Mesendoderm (in vitro differentiated cells): ENCODE measurements around the gene CSRNP3.
"Not testable (repeated sequence)": the region's sequence is repeated elsewhere in the genome, so short reads cannot be mapped to it uniquely, and the experiment has no call there.

Source experiments
- DNase-seq: peaks from one replicate; pipeline ENCODE4 v3.0.0; 2013
- H2AK5ac ChIP-seq: 2 replicates; pipeline ENCODE4 v1.6.1; 2013; ENCODE audit warnings: low read length, inconsistent platforms
- H2BK120ac ChIP-seq: 2 replicates; pipeline ENCODE4 v1.6.1; 2013; ENCODE audit warnings: low read depth, mild to moderate bottlenecking, low read length, moderate library complexity, mixed read lengths
- H2BK15ac ChIP-seq: replicated peaks from 2 replicates; pipeline ENCODE4 v1.6.1; 2013; ENCODE audit warnings: low read depth, mild to moderate bottlenecking, moderate library complexity
- H2BK5ac ChIP-seq: 2 replicates; pipeline ENCODE4 v1.6.1; 2013; ENCODE audit warnings: low read length, inconsistent platforms
- H3K18ac ChIP-seq: 2 replicates; pipeline ENCODE4 v1.6.1; 2013; ENCODE audit warnings: mild to moderate bottlenecking, low read length, mixed read lengths
- H3K23ac ChIP-seq: one replicate; pipeline ENCODE4 v1.6.1; 2013; ENCODE audit warnings: low read length
- H3K27ac ChIP-seq: 2 replicates; pipeline ENCODE4 v1.5.1; 2013; ENCODE audit warnings: low read depth, mild to moderate bottlenecking, inconsistent platforms, low read length, moderate library complexity
- H3K27me3 ChIP-seq: 2 replicates; pipeline ENCODE4 v1.6.1; 2013; ENCODE audit warnings: low read length, control low read depth, mild to moderate bottlenecking, inconsistent platforms; ENCODE audit not compliant: insufficient read depth, poor library complexity
- H3K36me3 ChIP-seq: 2 replicates; pipeline ENCODE4 v1.6.1; 2013; ENCODE audit warnings: low read length, inconsistent platforms; ENCODE audit not compliant: control insufficient read depth, insufficient read depth
- H3K4ac ChIP-seq: one replicate; pipeline ENCODE4 v1.6.1; 2013; ENCODE audit warnings: low read depth, mild to moderate bottlenecking, low read length, moderate library complexity
- H3K4me1 ChIP-seq: 2 replicates; pipeline ENCODE4 v1.6.1; 2013; ENCODE audit warnings: low read depth, low read length, inconsistent platforms; ENCODE audit not compliant: control insufficient read depth
- H3K4me2 ChIP-seq: 2 replicates; pipeline ENCODE4 v1.6.1; 2013; ENCODE audit warnings: low read length
- H3K4me3 ChIP-seq: 2 replicates; pipeline ENCODE4 v1.5.1; 2013; ENCODE audit warnings: mild to moderate bottlenecking, low read length
- H3K56ac ChIP-seq: one replicate; pipeline ENCODE4 v1.6.1; 2013; ENCODE audit warnings: low read length
- H3K79me1 ChIP-seq: 2 replicates; pipeline ENCODE4 v1.6.1; 2013; ENCODE audit warnings: low read length, inconsistent platforms
- H3K79me2 ChIP-seq: 2 replicates; pipeline ENCODE4 v1.6.1; 2013; ENCODE audit warnings: mild to moderate bottlenecking, low read length; ENCODE audit not compliant: control insufficient read depth, insufficient read depth
- H3K9ac ChIP-seq: 2 replicates; pipeline ENCODE4 v1.6.1; 2013; ENCODE audit warnings: low read length, inconsistent platforms
- H4K5ac ChIP-seq: one replicate; pipeline ENCODE4 v1.6.1; 2013; ENCODE audit warnings: low read length
- H4K8ac ChIP-seq: one replicate; pipeline ENCODE4 v1.6.1; 2013; ENCODE audit warnings: low read depth, mild to moderate bottlenecking, control low read depth, low read length, moderate library complexity
- WGBS: extraction: QIAGEN DNeasy Blood & Tissue Kit; methylation state at CpG from one replicate; pipeline ENCODE4 v1.1.7; 2013; ENCODE audit warnings: low lambda C conversion rate, missing lambda C conversion rate; ENCODE audit not compliant: insufficient coverage; ENCODE audit errors: extremely low coverage; 5-methylcytosine and 5-hydroxymethylcytosine counted together

CSRNP3 gene

DNA sequence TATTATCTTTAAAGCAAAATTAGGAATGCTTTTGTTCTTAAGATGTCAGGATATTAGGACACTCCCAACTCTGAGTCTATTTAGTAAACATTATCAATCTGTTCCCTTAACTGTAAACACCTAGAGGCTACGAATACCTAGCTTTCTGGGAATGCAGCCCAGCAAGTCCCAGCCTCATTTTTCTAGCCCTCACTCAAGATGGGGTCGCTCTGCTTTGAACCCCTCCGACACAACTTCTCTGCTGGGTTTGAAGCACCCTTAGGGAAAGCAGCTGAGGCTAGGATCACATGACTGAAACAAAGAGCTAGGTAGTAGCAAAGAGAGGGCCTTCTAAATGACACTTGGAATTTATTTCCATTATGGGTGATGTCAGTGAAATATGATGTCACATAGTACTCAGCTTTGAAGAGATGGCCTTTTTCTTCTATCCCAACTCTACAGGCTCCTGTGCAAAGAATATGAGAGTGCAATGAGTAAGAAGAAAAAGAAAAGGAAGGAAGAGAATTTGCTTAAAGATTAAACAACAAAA is 114.7 kb downstream of the CSRNP3 start:
- DNase-seq = peak; percentile 54
- Histone ChIP-seq H3K27me3 (no peaks in the 10 kb centered on the region), H3K9ac (no peak overlapping the region), H3K18ac (no peak overlapping the region), H3K36me3 (no peaks in the 10 kb centered on the region), H2BK120ac (no peak overlapping the region), H3K4me2 (no peak overlapping the region), H2AK5ac (no peak overlapping the region), H3K27ac (no peak overlapping the region), H3K79me1 (no peaks in the 10 kb centered on the region), H3K56ac (no peak overlapping the region), H4K5ac (no peak overlapping the region), H4K8ac (no peak overlapping the region), H3K4ac (no peak overlapping the region), H2BK15ac (no peak overlapping the region), H3K23ac (no peak overlapping the region), H2BK5ac (no peak overlapping the region), H3K79me2 (no peaks in the 10 kb centered on the region), H3K4me3 (no peak overlapping the region), H3K4me1 (no peaks in the 10 kb centered on the region)
- no CpG with 5 or more reads among the region's 3 CpGs for WGBS

DNA sequence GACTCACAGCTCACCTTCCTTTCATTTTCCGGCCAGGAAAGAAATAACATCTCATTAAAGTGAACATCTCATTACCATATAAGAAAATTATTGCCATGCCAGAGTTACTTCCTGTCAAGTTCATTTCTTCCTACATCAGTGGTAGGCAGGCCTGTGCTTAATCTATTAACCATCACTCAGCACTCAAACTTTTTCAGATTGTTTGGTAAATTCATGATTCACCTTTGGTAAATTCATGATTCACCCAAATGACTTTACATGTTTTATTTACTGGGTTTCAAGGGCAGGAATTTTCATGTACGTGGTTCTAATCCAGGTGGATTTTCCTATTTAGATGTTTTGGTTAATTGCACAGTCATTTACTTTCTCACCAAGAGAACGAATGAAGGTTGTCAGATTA is 116.5 kb downstream of the CSRNP3 start:
- no peak overlapping the region for H2BK5ac ChIP-seq
- no peak overlapping the region for H2AK5ac ChIP-seq
- no peak overlapping the region for H3K9ac ChIP-seq
- H2BK15ac ChIP-seq = no peak overlapping the region
- H3K4me3 ChIP-seq = no peak overlapping the region
- WGBS = no CpG with 5 or more reads among the region's 3 CpGs
- H3K4me2 ChIP-seq = no peak overlapping the region
- H3K79me2 ChIP-seq = no peaks in the 10 kb centered on the region
- H3K18ac ChIP-seq = no peak overlapping the region
- no peaks in the 10 kb centered on the region for H3K79me1 ChIP-seq
- no peak overlapping the region for H3K56ac ChIP-seq
- H3K27me3 ChIP-seq = no peaks in the 10 kb centered on the region
- no peak for DNase-seq
- H3K4ac ChIP-seq = no peak overlapping the region
- H2BK120ac ChIP-seq = no peak overlapping the region
- no peaks in the 10 kb centered on the region for H3K4me1 ChIP-seq
- H3K23ac ChIP-seq = no peak overlapping the region
- no peak overlapping the region for H4K5ac ChIP-seq
- H3K27ac ChIP-seq = no peak overlapping the region
- no peaks in the 10 kb centered on the region for H3K36me3 ChIP-seq
- no peak overlapping the region for H4K8ac ChIP-seq

DNA sequence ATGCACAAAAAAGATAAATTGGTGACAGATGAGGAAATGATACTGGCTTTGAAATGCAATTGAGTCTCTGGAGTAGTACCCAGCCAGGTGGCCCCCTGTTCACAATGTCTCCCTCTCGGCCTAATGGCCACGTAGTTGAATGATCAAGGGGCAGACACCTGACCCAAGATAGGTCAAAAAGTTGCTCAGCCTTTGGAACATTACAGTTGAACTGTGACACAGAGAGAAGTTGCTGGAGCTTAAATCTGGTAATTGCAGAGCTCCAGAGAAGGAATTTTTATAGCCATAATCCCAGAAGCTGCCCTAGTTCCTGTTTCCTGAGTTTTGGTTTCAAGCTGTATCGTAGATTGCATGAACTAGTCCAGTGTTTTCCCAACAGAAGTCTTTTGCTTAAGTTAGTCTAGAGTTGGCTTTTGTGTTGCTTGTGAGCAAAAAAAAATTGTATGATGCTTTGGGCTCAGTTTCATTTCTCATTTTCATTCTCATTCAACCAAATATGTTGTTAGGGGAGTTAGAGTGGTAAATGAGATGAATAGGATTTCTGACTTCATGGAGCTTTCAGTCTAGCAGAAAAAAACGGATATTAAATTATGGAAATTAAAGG is 117.9 kb downstream of the CSRNP3 start:
- Histone ChIP-seq H3K4me2 (no peak overlapping the region), H2BK120ac (no peak overlapping the region), H3K27me3 (no peaks in the 10 kb centered on the region), H3K79me1 (no peaks in the 10 kb centered on the region), H4K5ac (no peak overlapping the region), H3K18ac (no peak overlapping the region), H3K4ac (no peak overlapping the region), H3K36me3 (no peaks in the 10 kb centered on the region), H2AK5ac (no peak overlapping the region), H3K23ac (no peak overlapping the region), H3K56ac (no peak overlapping the region), H2BK15ac (no peak overlapping the region), H3K4me1 (no peaks in the 10 kb centered on the region), H3K79me2 (no peaks in the 10 kb centered on the region), H3K9ac (no peak overlapping the region), H3K27ac (no peak overlapping the region), H4K8ac (no peak overlapping the region), H3K4me3 (no peak overlapping the region), H2BK5ac (no peak overlapping the region)
- no peak for DNase-seq
- WGBS = no CpG with 5 or more reads among the region's 4 CpGs

DNA sequence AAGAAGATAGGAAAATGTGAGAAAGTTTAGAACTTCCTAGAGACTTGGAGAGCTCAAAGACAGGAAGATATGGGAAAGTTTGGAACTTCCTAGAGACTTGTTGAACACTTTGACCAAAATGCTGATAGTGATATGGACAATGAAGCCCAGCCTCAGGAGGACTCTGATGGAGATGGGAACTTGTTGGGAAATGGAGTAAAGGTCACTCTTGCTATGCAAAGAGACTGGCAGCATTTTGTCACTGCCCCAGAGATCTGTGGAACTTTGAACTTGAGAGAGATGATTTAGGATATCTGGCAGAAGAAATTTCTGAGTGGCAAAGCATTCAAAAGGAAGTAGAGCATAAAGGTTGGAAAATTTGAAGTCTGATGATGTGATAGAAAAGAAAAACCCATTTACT is 121.5 kb downstream of the CSRNP3 start:
- not testable (repeated sequence) for H2BK5ac ChIP-seq, H4K5ac ChIP-seq, H2BK15ac ChIP-seq, H3K27ac ChIP-seq, H3K4me3 ChIP-seq, H3K4me1 ChIP-seq, H3K27me3 ChIP-seq, H3K4me2 ChIP-seq, H3K4ac ChIP-seq, H3K9ac ChIP-seq, H3K56ac ChIP-seq, H2BK120ac ChIP-seq, H3K36me3 ChIP-seq, H3K79me1 ChIP-seq, H3K79me2 ChIP-seq, DNase-seq, H2AK5ac ChIP-seq, H3K18ac ChIP-seq, H3K23ac ChIP-seq, H4K8ac ChIP-seq

DNA sequence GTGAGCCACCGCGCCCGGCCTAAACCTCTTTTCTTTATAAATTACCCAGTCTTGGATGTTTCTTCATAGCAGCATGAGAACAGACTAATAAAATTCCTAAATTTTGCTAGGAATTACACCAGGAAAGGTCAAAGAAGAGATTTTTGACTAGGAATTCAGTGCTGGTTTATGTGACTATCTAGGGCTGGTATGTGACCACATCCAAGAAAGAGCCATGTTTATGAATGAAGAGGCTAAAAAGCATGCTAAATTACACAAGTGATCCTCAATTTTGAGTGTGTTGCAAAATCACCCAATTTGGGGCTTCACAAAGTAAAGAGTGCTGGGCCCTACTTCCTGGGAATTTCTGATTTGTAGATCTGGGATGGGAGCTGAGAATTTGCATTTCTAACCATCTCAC is 123.6 kb downstream of the CSRNP3 start:
- Histone ChIP-seq H3K79me1 (no peaks in the 10 kb centered on the region), H3K27me3 (no peaks in the 10 kb centered on the region), H3K79me2 (no peaks in the 10 kb centered on the region), H3K18ac (no peak overlapping the region), H3K23ac (no peak overlapping the region), H3K36me3 (no peaks in the 10 kb centered on the region), H4K8ac (no peak overlapping the region), H3K4me3 (no peak overlapping the region), H2BK120ac (no peak overlapping the region), H2AK5ac (no peak overlapping the region), H3K56ac (no peak overlapping the region), H3K4ac (no peak overlapping the region), H4K5ac (no peak overlapping the region), H3K27ac (no peak overlapping the region), H2BK5ac (no peak overlapping the region), H3K4me1 (no peaks in the 10 kb centered on the region), H3K4me2 (no peak overlapping the region), H3K9ac (no peak overlapping the region), H2BK15ac (no peak overlapping the region)
- no peak for DNase-seq
- no CpG with 5 or more reads among the region's 3 CpGs for WGBS

DNA sequence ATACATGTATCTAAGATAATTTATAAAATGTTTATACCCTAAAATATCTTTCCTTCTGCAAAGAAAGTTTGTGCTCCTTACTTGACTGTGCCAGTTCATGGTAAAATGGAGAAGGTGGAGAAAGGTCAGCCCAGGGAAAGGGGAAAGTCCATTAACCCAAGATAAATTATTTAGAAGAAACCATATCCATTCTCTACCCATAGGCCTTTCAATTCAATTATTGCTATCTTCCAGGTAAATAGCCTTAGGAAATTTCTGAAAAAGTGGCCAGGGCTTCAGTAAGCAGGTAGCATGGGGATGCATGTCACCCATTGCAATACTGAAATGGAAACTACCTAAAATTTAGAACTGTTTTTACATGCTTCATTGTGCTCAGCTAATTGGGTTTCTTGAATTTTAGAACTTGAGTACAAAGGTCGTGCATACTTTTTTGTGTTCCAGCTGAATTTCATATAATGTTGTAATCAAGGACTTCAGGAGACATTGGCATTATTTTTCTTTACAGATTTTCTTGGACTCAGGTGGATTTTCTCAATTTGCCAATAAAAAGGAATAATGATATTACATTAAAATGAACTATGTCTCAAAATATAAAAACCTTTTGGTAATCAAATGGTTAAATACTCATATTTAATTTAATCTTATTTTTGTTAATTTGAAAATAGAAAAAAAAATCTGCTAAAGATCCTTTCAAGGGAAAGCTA is 124.9 kb downstream of the CSRNP3 start:
- Histone ChIP-seq H3K27me3 (no peaks in the 10 kb centered on the region), H3K79me1 (no peaks in the 10 kb centered on the region), H3K18ac (no peak overlapping the region), H2AK5ac (no peak overlapping the region), H3K56ac (no peak overlapping the region), H2BK15ac (no peak overlapping the region), H3K23ac (no peak overlapping the region), H3K4me3 (no peak overlapping the region), H3K4ac (no peak overlapping the region), H3K9ac (no peak overlapping the region), H3K79me2 (no peaks in the 10 kb centered on the region), H2BK5ac (no peak overlapping the region), H3K27ac (no peak overlapping the region), H4K8ac (no peak overlapping the region), H4K5ac (no peak overlapping the region), H3K36me3 (no peaks in the 10 kb centered on the region), H3K4me1 (no peaks in the 10 kb centered on the region), H3K4me2 (no peak overlapping the region), H2BK120ac (no peak overlapping the region)
- no CpG with 5 or more reads among the region's 1 CpG for WGBS
- DNase-seq = no peak
